Daoy (cell line): Measurements from ENCODE around the gene ARHGEF4. TPM values are rescaled to one million over a fixed set of nuclear protein-coding genes. Genes with fewer than 3 reads are reported as not detected.

ENCODE experiments used
- DNase-seq: peaks from one replicate; pipeline ENCODE4 v3.0.0-alpha.2; 2015; ENCODE audit warnings: low read depth
- total RNA-seq: library from RNA; depleted of rRNA; stranded (reverse); fragments of >200 nt; shearing (Covaris generic); gene quantifications from 2 replicates; pipeline ENCODE4 v1.2.3, GENCODE V29; 2014

The ARHGEF4 gene
- total RNA-seq, 1 experiment from 2014 or later = 1.5 TPM

GRCh38 chr2:130851624-130852382 is 15.1 kb downstream of the ARHGEF4 start:
- DNase-seq = no peak

DNA sequence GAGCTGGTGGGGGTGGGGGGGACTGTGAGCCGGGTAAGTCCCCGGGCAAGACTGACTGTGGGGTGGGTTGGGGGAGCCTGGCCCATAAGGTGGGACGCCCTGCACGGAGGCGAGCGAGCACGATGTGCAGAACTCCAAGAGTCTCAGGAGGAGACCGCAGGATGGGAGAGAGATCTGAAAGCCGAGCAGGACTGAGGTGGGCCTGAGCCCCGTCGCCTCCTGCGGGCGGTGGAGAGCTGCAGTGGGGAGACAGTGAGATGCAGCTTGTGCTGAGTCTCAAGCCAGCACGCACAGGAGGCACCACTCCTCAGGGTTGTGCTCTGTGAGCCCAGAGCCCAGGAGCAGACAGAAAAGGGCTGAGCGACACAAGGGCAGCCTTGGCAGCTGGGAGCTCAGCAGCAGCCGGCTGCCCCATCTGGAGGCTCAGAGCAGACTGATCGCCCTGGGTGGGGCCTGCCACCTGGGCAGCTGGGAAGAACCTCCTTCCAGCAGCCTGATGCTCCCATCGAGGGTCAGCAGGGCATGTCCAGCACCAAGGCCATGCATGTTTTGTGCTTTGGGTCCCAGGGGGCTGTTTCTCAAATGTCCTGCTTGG is 15.9 kb downstream of the ARHGEF4 start:
- DNase-seq = no peak

DNA sequence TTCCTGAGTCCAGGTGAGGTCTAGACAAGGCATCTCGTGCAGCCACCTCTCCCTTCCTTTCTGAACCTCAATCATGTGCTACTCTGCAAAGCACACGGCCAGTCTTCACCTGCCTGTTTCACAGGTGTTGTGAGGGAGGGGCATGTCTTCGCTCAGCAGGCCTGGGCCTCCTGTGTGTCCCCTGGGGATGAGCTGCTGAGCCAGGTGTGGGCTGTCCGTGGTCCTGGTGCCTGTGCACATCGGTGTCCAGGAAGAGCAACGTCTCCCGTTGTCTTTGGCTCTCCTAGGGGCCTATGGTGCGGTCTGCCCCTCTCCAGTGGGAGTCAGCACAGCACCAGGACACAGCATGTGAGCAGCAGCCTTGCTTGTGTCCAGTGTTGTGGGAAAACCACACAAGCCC is 16.7 kb downstream of the ARHGEF4 start:
- no peak for DNase-seq

DNA sequence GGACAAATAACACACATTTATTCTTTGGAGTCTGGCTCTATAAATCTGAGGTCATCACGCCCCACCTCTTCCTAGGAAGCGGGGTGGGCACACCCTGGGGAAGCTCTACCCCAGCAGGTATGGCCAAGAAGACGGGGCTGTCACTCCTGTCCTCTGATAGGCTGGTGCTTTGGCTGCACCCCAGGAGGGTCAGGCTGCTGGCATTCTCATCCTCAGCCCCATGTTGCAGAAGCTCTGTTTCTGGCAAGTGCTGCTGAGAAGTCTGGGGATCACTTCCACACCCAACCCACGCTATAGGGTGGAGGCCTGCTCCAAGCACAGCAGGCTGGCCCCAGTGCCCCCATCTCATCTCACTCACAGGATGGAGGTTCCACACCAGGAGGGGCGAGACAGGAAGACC is 17.6 kb downstream of the ARHGEF4 start:
- no peak for DNase-seq

GRCh38 chr2:130864830-130865800 is 28.4 kb downstream of the ARHGEF4 start:
- DNase-seq = peak; percentile 52

GRCh38 chr2:130869441-130870160 is 32.9 kb downstream of the ARHGEF4 start:
- no peak for DNase-seq

- DNase-seq = no peak
Observed at GRCh38 chr2:130870161-130870485, 33.4 kb downstream of the ARHGEF4 start.

DNA sequence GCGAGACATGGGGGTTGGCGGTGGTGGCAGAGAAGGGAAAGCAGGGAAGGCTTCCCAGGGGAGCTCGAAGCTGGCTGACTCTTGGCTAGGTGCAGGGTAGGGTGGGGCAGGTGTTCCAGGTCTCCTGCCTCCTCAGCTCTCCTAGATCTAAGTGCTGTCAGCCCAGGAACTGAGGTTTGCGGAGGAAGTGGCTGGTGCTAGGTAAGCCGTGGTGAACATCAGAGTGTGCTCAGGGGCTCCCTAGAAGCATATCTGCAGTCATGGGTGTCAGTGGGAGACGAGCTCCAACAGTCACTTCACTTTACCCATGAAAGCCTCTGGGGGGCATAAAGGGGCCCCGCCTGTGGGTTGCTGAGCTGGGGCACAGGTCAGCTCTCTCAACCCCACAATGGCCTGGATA is 34.1 kb downstream of the ARHGEF4 start:
- no peak for DNase-seq

- no peak for DNase-seq
Observed at GRCh38 chr2:130871843-130872740, 35.4 kb downstream of the ARHGEF4 start.

DNA sequence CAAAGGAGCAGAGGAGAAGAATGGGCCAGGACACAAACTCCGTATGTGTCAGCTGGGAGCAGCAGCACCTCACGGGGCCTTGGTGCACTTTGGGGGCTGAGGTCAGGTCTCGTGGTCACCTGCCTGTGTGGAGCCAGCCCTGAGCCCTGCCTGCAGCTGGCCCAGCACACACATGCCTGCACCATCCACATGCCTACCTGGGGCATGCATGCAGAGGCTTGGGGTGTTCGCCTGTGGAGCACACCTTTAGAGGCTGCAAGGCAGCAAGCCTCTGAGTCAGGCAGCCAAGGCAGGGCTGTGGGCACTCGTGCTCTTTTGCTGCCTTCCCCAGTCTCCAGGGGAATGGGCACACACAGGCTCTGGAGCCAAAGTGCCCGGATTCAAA is 36.0 kb downstream of the ARHGEF4 start:
- no peak for DNase-seq

DNA sequence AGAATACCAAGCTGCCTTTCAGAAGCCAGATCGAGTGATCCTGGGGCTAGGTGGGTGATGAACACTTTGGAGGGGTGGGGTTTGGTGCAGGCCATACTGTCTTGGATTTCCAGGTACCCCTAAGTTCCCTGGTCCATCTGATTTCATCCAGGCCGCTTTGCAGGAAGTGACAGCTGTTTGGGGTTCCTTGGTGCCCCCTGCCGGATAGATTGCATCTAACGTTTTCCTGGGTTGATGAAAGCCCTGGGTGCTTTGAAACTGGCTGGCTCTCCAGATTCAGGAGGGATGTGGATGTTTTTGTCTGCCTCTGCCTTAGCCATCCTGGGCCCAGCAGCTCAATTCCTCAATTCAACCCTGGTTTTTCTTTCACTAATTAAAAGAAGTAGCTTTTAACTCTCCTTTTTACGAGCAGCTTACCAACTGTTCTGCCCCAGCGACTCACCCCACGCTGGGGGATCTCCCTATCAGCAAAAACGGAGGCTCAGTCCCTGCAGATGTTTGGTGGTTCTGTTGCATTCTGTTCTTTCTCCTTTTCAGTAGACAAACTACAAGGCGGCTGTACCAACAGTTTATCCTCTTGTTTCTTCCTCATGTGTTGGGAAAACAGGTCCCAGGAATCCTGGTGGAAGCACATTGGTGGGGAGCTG is 37.1 kb downstream of the ARHGEF4 start:
- peak; percentile 67 for DNase-seq

GRCh38 chr2:130874512-130874911 is 37.8 kb downstream of the ARHGEF4 start:
- no peak for DNase-seq

DNA sequence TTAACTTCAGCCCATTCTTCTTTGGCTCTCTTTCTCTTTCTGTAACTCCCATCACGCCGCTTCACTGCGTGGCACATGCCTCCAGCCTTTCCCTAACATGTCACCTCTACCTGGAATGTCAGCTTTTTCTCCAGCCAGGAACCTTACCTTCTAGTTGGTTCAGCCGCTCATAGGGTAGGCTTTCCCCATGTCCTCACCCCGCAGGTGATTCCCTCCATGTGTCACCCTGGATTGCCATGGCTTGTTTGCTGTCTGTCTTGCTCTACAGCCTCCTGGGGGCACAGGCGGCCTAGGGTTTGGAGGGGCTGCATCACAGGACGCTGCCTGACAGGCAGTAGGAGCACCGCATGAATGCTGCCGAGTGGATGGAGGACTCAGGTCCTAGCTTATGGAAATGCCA is 39.2 kb downstream of the ARHGEF4 start:
- no peak for DNase-seq

- DNase-seq = no peak
Observed at GRCh38 chr2:130877258-130877657, 40.5 kb downstream of the ARHGEF4 start.

DNA sequence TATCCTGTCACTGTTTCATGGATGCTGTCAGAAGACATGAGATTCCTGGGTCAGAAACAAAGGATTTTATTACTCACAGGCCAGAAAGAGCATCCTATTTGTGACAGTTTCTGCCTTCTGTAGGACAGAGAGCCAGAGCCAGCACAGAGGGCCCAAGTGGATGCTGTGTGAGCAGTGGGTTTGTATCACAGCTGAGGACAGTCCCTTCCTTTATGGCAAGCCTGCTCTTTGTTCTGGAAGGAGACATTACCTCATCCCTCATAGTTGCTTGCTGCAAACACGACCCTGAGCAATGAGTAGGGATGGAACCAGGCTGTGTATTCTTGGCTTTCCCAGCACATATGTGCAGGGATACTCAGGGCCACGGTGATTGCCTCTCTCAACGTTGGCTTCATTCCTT is 41.6 kb downstream of the ARHGEF4 start:
- no peak for DNase-seq

DNA sequence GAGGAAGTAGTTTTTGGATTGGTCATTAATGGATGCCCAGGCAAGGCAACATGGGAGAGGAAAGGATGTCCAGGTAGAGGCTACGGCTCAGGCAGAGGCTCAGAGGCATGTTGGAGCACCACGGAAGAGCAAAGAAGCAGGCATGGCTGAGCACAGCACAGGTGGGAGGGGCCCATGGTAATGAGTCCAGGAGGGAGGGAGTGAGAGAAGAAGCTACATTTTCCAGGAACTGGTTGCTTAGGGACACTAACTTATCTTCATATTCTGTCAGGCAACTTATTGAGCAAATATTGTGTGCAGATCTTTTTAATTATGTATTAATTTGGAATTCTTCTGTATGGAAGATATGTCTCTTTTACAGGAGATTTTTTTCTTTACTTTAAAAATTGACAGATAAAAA is 42.2 kb downstream of the ARHGEF4 start:
- DNase-seq = no peak

DNA sequence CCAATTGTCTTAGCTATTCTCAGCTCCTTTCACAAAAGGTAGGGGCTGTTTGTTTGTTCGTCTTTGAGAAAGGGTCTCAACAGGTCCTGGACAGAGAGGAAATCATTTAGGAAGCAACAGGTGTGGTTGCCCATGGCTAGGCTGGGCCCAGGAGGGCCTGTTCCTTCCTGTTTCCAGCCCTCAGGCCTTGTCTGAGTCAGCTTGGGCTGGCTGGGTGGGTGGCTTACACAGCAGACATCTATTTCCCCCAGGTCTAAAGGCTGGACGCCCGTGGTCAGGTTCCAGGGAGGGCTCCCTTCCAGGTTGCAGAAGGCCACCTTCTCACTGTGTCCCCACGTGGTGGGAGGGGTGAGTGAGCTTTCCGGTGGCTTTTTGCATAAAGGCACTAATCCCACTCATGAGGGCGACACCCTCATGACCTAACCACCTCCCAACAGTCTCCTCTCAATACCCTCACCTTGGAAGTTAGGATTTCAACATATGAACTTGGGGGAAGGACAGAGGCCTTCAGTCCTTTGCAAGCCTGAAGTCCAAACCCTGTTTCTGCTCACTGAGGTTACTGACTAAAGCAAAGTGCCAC is 45.5 kb downstream of the ARHGEF4 start:
- DNase-seq = no peak

- no peak for DNase-seq
Observed at GRCh38 chr2:130882991-130883390, 46.3 kb downstream of the ARHGEF4 start.

DNA sequence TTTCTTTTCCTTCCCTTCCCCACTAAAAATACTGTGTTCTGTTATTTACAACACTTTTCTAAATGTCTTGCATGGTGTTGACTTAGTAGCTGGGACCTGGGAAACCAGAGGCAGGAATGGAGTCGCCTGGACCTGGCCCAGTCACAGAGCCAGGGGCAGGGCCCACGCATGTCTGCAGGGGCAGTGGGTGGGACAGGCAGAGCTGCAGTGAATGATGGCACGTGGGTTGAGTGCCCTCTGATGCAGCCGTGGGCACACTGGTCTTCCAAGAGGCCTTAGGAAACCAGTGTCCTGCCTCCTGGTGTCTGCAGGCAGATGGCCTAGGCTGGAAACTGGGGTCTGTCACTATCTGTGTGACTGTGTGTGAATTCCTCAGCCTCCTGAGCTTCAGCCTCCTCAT is 46.8 kb downstream of the ARHGEF4 start:
- no peak for DNase-seq

DNA sequence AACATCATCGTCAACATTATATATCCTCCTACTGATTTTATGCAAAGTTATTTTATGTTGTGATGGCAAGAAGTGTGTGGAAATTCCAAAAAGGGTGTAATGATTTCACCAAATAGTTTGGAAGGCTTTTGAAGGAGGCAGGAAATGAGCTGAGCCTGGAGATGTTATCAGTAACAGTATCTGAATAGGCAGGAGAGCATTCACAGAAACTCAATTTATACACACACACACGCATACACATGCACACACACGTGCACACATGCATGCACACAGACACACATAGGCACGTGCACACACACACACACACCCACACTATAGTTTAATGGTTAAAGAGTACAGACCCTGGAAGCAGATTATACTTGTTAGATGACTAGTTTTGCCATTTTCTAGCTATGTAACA is 47.3 kb downstream of the ARHGEF4 start:
- no peak for DNase-seq
